ENCODE data around the gene TMEM229B.

GRCh38 chr14:67514203-67514607 is 25.7 kb upstream of the TMEM229B start:
- TF ChIP-seq CTCF (IDR thresholded peaks at IDR 0.05) (no peak), POLR2AphosphoS5 (IDR thresholded peaks at IDR 0.05) (no peak), POLR2A (IDR thresholded peaks at IDR 0.05) (no peak)

Measured in suprapubic skin (tissue), 4 donors.